Measurements from ENCODE around the gene EMP3. TPM values are rescaled to one million over a fixed set of nuclear protein-coding genes. Genes with fewer than 3 reads are reported as not detected.
"Not testable (repeated sequence)": the region's sequence is repeated elsewhere in the genome, so short reads cannot be mapped to it uniquely, and the experiment has no call there.

EMP3 gene
- total RNA-seq, 4 donors from 2014 or later = 2.0 to 23.7 (median 6.0) TPM

- Histone ChIP-seq H3K27me3 (no peaks in the 10 kb centered on the region), H3K4me3 (no peak overlapping the region), H3K9me3 (no peaks in the 10 kb centered on the region), H3K4me1 (no peaks in the 10 kb centered on the region), H3K36me3 (no peaks in the 10 kb centered on the region), H3K27ac (no peak overlapping the region)
- no peak for DNase-seq
- 53 to 68% methylated on average over 7 of the region's 7 CpGs for WGBS, 2 donors
- intact Hi-C loops (cut with DNase I) = no loop called here
- TF ChIP-seq CTCF (IDR thresholded peaks at IDR 0.05) = no peak
- TF ChIP-seq POLR2A (IDR thresholded peaks at IDR 0.05) = no peak
These were observed 46.0 kb downstream of the EMP3 start for GRCh38 chr19:48371367-48371766.

- WGBS, 2 donors = 83 to 90% methylated on average over 4 to 5 of the region's 5 CpGs
- DNase-seq; H3K4me1 ChIP-seq; H3K9me3 ChIP-seq; H3K36me3 ChIP-seq; H3K4me3 ChIP-seq; intact Hi-C loops (cut with DNase I); H3K27ac ChIP-seq; H3K27me3 ChIP-seq: not testable (repeated sequence)
These were observed 46.4 kb downstream of the EMP3 start for GRCh38 chr19:48371771-48372170.

- intact Hi-C loops (cut with DNase I) = no loop called here
- Histone ChIP-seq H3K36me3 (no peaks in the 10 kb centered on the region), H3K9me3 (no peaks in the 10 kb centered on the region), H3K27me3 (no peaks in the 10 kb centered on the region), H3K4me3 (no peak overlapping the region), H3K4me1 (no peaks in the 10 kb centered on the region), H3K27ac (no peak overlapping the region)
- TF ChIP-seq CTCF (IDR thresholded peaks at IDR 0.05) = no peak
- no peak for TF ChIP-seq POLR2A (IDR thresholded peaks at IDR 0.05)
- DNase-seq = no peak
- WGBS, 2 donors = 41 to 53% methylated on average over 4 of the region's 4 CpGs
These were observed 47.6 kb downstream of the EMP3 start for GRCh38 chr19:48372904-48373303.

GRCh38 chr19:48373567-48373966, 48.2 kb downstream of the EMP3 start:
- Histone ChIP-seq H3K9me3 (no peaks in the 10 kb centered on the region), H3K27me3 (no peaks in the 10 kb centered on the region), H3K27ac (no peak overlapping the region), H3K4me3 (no peak overlapping the region), H3K36me3 (no peaks in the 10 kb centered on the region), H3K4me1 (no peaks in the 10 kb centered on the region)
- intact Hi-C loops (cut with DNase I) = no loop called here
- WGBS, 2 donors = 91% methylated on average over 11 of the region's 11 CpGs
- TF ChIP-seq CTCF (IDR thresholded peaks at IDR 0.05) (no peak), POLR2A (IDR thresholded peaks at IDR 0.05) (no peak)
- no peak for DNase-seq

- no peak for DNase-seq
- H3K36me3 ChIP-seq = peaks cover 0 to 29% (median 5%) of the 10 kb centered on the region in 3 donors
- no peak for TF ChIP-seq POLR2A (IDR thresholded peaks at IDR 0.05)
- no peak for TF ChIP-seq CTCF (IDR thresholded peaks at IDR 0.05)
- no peaks in the 10 kb centered on the region for H3K4me1 ChIP-seq
- no peak overlapping the region for H3K27ac ChIP-seq
- no peaks in the 10 kb centered on the region for H3K27me3 ChIP-seq
- intact Hi-C loops (cut with DNase I) = no loop called here
- WGBS, 2 donors = 79 to 84% methylated on average over 6 to 7 of the region's 10 CpGs
- no peak overlapping the region for H3K4me3 ChIP-seq
- H3K9me3 ChIP-seq = no peaks in the 10 kb centered on the region
These were observed 52.8 kb downstream of the EMP3 start for GRCh38 chr19:48378194-48378570.

DNA sequence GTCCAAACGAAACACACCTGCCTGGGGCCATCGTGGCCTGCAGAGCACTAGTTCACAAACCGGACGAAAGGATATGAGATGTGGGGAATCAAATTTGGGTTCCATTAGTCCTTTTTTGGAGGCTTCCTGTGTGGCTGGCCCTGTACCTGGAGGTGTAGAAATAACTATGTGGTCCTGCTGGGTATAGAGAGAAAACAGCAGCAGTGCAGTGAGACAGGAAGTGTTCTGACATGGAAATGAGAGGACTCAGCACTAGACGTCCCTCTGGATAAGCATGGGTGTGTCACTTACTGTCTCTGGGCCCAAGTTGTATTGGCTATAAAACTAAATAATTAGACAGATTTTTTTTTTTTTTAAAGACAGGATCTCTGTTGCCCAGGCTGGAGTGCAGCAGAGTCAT, 53.7 kb downstream of the EMP3 start:
- Histone ChIP-seq H3K27me3 (no peaks in the 10 kb centered on the region), H3K27ac (no peak overlapping the region), H3K36me3 (peaks cover 5 to 38% (median 13%) of the 10 kb centered on the region in 3 donors), H3K4me3 (no peak overlapping the region), H3K4me1 (no peaks in the 10 kb centered on the region), H3K9me3 (no peaks in the 10 kb centered on the region)
- intact Hi-C loops (cut with DNase I) = no loop called here
- no peak for DNase-seq
- WGBS, 2 donors = 68 to 74% methylated on average over 5 of the region's 5 CpGs
- TF ChIP-seq POLR2A (IDR thresholded peaks at IDR 0.05) (no peak), CTCF (IDR thresholded peaks at IDR 0.05) (no peak)
